D721Med (cell line): ENCODE measurements around the gene SCD5.

Experiments
- DNase-seq: peaks from one replicate; pipeline ENCODE4 v3.0.0; 2011; ENCODE audit warnings: low spot score; ENCODE audit not compliant: insufficient read length
- FAIRE-seq: peaks from 2 replicates; lab custom pipeline; 2011; peaks lifted over from hg19 to GRCh38; lab: Jason Lieb, UNC
- TF ChIP-seq, protein P1 (sequence below): IDR thresholded peaks from 2 replicates; pipeline ENCODE4 v1.5.1; 2012; ENCODE audit warnings: mild to moderate bottlenecking, control low read depth; ENCODE audit not compliant: insufficient read depth; ENCODE audit errors: missing control alignments

The SCD5 gene

DNA sequence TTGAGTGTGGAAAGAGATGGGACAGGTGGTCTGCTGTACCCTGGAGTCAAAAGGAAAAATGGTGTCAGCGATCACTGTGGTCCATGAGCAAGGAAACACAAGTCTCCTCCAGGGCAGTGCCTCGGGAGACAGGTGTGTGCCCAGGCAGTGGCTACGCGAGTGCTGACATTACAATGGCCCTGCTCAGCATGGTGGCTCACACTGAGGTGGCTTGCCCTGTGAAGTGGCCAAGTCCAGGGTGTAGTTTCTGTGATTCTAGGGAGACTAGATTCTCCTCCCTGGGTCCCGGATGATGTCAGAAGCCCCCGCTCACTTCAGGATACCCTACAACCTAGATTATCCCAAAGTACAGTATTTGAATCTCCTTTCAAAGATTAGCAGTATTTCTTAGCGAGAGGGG lies 192.0 kb downstream of the SCD5 start:
- DNase-seq (no peak), FAIRE-seq (no peak)
- TF ChIP-seq, protein P1, sequence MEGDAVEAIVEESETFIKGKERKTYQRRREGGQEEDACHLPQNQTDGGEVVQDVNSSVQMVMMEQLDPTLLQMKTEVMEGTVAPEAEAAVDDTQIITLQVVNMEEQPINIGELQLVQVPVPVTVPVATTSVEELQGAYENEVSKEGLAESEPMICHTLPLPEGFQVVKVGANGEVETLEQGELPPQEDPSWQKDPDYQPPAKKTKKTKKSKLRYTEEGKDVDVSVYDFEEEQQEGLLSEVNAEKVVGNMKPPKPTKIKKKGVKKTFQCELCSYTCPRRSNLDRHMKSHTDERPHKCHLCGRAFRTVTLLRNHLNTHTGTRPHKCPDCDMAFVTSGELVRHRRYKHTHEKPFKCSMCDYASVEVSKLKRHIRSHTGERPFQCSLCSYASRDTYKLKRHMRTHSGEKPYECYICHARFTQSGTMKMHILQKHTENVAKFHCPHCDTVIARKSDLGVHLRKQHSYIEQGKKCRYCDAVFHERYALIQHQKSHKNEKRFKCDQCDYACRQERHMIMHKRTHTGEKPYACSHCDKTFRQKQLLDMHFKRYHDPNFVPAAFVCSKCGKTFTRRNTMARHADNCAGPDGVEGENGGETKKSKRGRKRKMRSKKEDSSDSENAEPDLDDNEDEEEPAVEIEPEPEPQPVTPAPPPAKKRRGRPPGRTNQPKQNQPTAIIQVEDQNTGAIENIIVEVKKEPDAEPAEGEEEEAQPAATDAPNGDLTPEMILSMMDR, result no peak

DNA sequence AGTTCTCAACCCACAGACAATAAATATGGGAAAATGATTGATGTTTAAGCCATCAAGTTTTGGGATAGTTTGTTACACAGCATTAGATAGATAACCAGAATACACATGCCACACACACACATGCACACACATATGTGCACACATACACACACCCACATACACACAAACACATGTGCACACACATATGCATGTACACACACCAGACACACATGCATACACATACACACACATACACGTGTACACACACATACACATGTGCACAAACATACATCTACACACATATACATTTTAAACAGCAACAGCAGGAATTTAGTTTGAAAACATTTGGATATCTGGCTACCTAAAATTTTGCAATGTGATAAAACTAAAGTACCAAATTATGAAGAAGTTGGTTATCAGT lies 194.1 kb downstream of the SCD5 start:
- DNase-seq, result no peak

DNA sequence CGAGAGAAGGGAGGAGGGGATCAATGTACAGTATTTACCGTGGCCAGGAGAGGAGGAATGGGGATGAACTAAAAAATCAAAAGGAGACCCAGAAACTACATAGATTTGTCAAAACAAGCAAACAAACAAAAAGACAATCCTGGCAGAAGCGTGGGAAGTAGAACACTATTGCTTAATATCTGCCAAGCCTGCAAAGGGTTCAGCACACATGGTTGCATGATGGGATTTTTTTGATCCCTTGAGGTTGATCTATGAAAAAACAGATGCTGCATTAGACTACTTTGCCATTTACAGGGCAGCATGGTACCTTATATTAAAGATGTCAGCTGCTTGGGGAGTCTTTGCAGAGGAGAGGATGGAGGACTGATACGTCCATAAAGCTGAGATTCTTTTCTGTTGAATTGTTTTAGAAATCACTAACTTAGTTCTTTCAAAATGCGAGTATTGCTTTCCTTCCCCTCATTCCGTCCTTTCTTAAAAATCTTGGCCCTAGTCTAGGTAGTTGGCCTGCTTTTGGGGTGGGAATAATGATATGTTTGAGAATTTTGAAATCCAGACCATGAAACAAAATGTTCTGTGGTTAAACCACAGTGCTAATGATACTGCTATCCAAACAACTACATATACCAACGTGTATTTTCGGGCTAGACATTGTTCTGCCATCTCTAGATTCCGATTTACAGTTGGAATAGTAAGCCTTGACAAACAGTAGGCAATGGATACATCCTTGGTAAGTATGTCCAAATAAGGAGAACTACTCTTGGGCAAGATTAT lies 197.2 kb downstream of the SCD5 start:
- TF ChIP-seq, protein P1, result no peak
- no peak for DNase-seq
- no peak for FAIRE-seq

More for the DNA sequence above, 194.1 kb downstream of the SCD5 start:
- FAIRE-seq, result no peak
- TF ChIP-seq, protein P1, result no peak

DNA sequence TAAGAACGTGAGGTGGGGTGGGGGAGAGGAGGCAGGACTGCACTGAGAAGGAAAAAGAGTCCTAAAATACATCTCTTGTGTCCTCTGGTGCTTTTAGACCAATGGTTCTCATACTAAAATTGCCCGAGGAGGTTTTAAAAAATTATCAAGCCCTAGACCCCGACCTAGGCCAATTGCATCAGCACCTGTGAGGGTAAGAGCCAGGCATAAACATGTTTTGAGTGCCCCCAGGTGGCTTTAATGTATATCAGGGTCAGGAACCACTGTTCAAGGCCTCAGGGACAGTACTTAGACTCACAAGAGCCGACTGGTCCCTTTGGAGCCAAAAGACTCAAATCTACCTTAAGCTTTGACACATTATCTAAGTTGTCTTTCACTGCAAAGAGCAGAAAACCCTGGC lies 199.3 kb downstream of the SCD5 start:
- TF ChIP-seq, protein P1, result no peak
- DNase-seq, result no peak
- FAIRE-seq, result no peak

DNA sequence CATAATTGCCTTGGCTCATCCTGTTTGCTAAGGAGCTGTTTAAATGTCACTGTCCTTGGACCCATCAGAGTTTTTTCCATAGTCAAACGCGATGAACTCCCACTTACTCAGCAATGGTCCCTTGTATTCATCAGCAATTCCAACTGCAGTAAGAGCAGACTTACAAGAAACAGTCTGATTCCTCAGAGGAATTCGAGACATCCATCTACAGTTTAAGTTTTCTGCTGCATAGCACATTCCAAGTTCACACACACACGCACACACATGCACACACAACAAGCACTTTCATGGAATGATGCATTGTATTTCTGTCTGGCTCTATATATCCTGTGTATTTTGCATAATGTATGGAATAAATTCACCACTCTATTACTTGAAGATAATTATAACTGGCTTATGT lies 204.1 kb downstream of the SCD5 start:
- TF ChIP-seq, protein P1, result no peak
- FAIRE-seq (no peak), DNase-seq (no peak)

DNA sequence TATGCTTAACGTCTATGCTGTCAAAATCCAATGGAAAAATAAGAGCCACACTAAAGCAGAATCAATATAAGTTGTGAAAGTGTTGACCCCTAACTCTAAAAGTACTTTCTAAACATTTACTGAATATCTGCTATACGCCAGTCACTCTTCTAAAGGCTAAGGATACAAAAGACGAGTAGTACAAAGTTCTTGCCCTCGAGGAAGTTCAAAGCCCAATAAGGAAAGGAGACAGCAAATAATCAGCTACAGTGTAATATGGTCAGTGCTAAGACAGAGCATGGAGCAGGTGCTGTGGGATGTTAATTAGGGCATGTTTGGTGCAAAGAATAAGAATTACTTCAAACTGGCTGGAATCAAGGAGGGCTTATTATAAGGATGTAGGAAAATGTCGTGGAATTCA lies 205.2 kb downstream of the SCD5 start:
- no peak for FAIRE-seq
- TF ChIP-seq, protein P1, result no peak
- no peak for DNase-seq

DNA sequence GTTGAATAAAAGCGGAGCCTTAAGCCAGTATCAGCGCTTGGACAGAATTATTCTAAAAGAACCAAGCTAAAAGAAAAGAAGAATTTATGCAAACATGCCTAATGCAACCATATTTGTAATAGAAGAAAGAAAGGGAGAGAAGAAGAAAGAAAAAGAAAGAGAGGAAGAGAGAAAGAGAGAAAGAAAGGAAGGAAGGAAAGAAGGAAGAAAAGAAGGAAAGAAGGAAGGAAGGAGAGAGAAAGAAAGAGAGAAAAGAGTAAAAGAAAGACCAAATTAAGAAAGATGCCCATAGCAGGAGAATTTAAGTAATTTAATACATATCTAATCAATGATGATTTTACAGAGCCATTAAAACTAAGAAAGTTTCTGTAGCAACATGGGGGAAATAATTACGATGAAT lies 206.0 kb downstream of the SCD5 start:
- FAIRE-seq, result no peak
- no peak for DNase-seq

More for the DNA sequence above, 206.0 kb downstream of the SCD5 start:
- TF ChIP-seq, protein P1, result no peak
